Measurements from ENCODE around the gene LHFPL6. TPM values are rescaled to one million over a fixed set of nuclear protein-coding genes. Genes with fewer than 3 reads are reported as not detected.

LHFPL6 gene
- total RNA-seq, 4 donors from 2014 or later, result 1.8 to 14.2 (median 9.0) TPM

DNA sequence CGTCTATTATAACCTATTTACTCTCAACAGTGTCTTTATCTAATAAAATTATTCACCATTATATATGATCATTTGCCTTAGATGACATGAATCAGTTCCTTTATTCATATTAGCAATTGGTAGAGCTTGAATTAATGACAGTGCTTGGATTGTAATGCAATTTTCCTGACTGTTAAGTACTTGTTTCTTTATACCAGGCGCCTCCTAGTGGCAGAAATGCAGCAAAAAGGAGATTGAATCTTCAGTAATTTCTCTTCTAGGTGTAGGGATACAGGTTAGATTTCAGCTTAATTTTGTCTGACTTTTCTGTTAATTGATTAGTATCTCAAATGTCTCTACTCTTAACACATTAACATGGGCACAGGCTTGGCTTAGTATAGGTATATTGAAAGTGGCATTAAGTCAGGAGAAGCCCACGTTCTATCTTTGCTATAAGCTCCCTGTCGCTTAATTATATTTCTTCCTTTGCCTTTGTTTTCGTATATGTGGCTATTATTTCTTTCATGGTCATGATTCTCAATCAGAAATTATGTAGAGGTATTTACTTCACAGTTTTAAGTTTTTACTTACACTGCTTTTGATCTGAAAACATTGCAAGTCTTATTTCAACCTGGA is 9.1 kb upstream of the LHFPL6 start:
- no peak overlapping the region for H3K4me3 ChIP-seq
- no peaks in the 10 kb centered on the region for H3K4me1 ChIP-seq
- TF ChIP-seq, protein P1, sequence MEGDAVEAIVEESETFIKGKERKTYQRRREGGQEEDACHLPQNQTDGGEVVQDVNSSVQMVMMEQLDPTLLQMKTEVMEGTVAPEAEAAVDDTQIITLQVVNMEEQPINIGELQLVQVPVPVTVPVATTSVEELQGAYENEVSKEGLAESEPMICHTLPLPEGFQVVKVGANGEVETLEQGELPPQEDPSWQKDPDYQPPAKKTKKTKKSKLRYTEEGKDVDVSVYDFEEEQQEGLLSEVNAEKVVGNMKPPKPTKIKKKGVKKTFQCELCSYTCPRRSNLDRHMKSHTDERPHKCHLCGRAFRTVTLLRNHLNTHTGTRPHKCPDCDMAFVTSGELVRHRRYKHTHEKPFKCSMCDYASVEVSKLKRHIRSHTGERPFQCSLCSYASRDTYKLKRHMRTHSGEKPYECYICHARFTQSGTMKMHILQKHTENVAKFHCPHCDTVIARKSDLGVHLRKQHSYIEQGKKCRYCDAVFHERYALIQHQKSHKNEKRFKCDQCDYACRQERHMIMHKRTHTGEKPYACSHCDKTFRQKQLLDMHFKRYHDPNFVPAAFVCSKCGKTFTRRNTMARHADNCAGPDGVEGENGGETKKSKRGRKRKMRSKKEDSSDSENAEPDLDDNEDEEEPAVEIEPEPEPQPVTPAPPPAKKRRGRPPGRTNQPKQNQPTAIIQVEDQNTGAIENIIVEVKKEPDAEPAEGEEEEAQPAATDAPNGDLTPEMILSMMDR (IDR thresholded peaks at IDR 0.05), result peak; percentile 31 to 82 (median 78)
- TF ChIP-seq POLR2A (IDR thresholded peaks at IDR 0.05), result no peak
- DNase-seq, result peak in 2 of 3 donors; percentile 66 to 90
- no peak overlapping the region for H3K27ac ChIP-seq
- no peaks in the 10 kb centered on the region for H3K9me3 ChIP-seq
- no peaks in the 10 kb centered on the region for H3K36me3 ChIP-seq
- H3K27me3 ChIP-seq, result no peaks in the 10 kb centered on the region

DNA sequence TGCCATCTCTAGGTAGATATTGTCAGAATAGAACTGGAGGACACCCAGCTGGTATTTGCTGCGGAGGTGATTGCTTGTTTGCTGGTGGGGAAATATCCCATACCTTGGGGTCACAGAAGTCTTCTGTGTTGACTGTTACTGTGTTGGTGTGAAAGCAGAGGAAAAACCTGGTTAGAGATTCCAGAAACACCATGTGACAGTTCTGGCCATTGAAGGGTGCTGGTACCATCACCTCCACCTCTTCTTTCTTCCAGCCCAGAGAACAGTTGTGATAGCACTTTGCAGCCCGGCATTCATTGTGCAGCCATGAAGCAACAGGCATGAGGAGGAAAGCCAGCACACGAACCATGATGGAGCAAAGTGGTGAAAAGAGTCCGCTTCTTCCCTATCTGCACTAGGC is 4.9 kb upstream of the LHFPL6 start:
- no peak overlapping the region for H3K27ac ChIP-seq
- H3K4me3 ChIP-seq, result no peak overlapping the region
- DNase-seq, result no peak
- TF ChIP-seq POLR2A (IDR thresholded peaks at IDR 0.05), result no peak
- TF ChIP-seq, protein P1 (IDR thresholded peaks at IDR 0.05), result no peak
- H3K4me1 ChIP-seq, result peaks cover 0 to 9% (median 0%) of the 10 kb centered on the region in 4 donors
- no peaks in the 10 kb centered on the region for H3K36me3 ChIP-seq
- H3K9me3 ChIP-seq, result no peaks in the 10 kb centered on the region
- no peaks in the 10 kb centered on the region for H3K27me3 ChIP-seq

DNA sequence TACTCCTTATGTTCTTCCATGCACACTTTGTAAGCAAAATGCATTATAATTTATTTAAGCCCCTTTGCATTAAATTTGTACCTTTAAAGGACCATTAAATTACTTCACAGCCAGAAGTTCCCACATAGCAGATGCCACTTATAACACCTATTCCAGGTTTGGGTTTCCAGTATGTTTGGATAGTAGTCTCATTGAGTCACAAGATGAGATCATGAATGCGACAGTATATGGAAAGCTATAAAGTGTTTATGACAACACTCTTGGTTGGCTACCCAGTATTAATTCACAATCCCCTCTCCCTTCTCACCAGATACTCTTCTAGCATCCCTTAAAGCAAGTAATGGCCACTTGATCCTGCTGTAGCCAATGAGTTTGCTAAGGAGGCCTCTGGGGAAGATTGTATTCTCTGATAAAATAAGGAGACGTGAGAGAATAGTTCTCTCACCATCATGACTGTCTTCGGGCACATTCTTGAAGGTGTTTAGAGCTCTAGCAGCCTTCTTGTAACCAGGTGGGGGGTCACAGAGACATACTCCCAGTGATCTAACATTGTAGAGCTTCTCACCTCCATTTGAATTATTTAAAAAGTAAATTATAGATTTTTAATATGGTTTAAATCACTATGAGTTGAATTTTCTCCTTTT is 2.8 kb upstream of the LHFPL6 start:
- TF ChIP-seq, protein P1 (IDR thresholded peaks at IDR 0.05), result no peak
- no peak for TF ChIP-seq POLR2A (IDR thresholded peaks at IDR 0.05)
- no peaks in the 10 kb centered on the region for H3K36me3 ChIP-seq

DNA sequence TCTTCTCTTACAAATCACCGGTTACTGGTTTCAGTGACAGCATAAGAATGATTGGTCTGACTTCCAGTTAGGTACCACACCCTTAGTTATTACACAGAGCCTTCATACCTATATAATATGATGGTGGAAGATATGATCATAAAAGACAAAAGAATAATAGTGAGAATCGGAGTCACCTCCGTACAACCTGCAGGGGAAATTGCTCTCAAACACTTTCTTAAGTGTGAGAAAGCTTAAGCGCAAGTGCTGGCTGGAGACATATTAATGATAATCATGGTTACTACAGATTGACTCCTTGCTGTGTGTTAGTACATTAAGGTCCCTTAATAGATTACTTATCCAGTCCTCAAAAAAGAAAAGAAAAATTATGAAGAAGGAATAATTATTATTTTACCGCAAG is 1.8 kb upstream of the LHFPL6 start:
- TF ChIP-seq, protein P1 (IDR thresholded peaks at IDR 0.05), result no peak
- no peak for TF ChIP-seq POLR2A (IDR thresholded peaks at IDR 0.05)
- DNase-seq, result no peak
- Histone ChIP-seq H3K27me3 (no peaks in the 10 kb centered on the region), H3K4me3 (no peak overlapping the region), H3K27ac (no peak overlapping the region), H3K4me1 (peaks cover 0 to 9% (median 2%) of the 10 kb centered on the region in 4 donors), H3K36me3 (no peaks in the 10 kb centered on the region), H3K9me3 (no peaks in the 10 kb centered on the region)

More for the DNA sequence above, 2.8 kb upstream of the LHFPL6 start:
- Histone ChIP-seq H3K4me1 (peaks cover 0 to 9% (median 2%) of the 10 kb centered on the region in 4 donors), H3K4me3 (no peak overlapping the region), H3K27ac (no peak overlapping the region), H3K9me3 (no peaks in the 10 kb centered on the region), H3K27me3 (no peaks in the 10 kb centered on the region)
- no peak for DNase-seq

DNA sequence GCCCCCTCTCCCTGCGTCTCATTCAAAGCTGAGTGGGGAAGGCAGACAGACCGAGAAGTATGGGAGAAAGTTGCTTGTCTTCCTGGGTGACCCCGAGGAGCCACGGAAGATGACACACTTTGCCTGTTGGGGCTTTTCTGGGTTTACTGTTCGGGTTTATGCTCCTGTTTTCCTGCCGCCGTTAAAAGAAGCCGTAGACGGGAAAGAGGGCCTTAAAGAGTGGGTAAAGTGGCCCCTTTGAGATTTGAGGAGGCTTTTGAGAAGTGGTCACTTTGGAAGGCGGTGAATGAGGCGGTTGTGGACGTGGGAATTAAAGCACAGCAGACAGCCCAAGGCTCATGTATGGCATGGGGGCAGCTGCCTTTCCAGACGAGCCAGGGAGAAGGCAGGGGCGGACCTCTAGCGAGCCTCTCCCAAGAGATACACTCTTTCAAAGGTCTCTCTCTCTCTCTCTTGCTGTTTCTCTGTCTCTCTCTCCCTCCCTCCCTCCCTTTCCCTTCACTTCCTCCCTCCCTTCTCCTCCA is 493 bp upstream of the LHFPL6 start:
- peak overlapping the region; percentile 51 to 86 (median 80) for H3K27ac ChIP-seq
- no peaks in the 10 kb centered on the region for H3K36me3 ChIP-seq
- H3K27me3 ChIP-seq, result no peaks in the 10 kb centered on the region
- peaks cover 0 to 9% (median 2%) of the 10 kb centered on the region in 4 donors for H3K4me1 ChIP-seq
- no peak for DNase-seq
- H3K4me3 ChIP-seq, result peak overlapping the region; percentile 50 to 83 (median 67)
- TF ChIP-seq POLR2A (IDR thresholded peaks at IDR 0.05), result no peak
- TF ChIP-seq, protein P1 (IDR thresholded peaks at IDR 0.05), result no peak
- no peaks in the 10 kb centered on the region for H3K9me3 ChIP-seq

Measured in Peyer's patch (tissue), 4 donors.